GM12865 (cell line): Measurements from ENCODE around the gene TM4SF20.
A peak's percentile ranks its signal among the peaks of the same experiment; 100 is the strongest.
"Not testable (repeated sequence)": the region's sequence is repeated elsewhere in the genome, so short reads cannot be mapped to it uniquely, and the experiment has no call there.

Source experiments
- DNase-seq: peaks from one replicate; pipeline ENCODE4 v3.0.0; 2010; ENCODE audit warnings: low read depth
- H3K4me3 ChIP-seq: 2 replicates; pipeline ENCODE4 v1.5.1; 2011; ENCODE audit warnings: mild to moderate bottlenecking, low read depth, low read length, control low read depth
- CTCF ChIP-seq: IDR thresholded peaks from 2 replicates; pipeline ENCODE4 v1.5.1; 2011; ENCODE audit warnings: low read length, control low read depth, low read depth, inconsistent platforms; ENCODE audit not compliant: insufficient read depth; ENCODE audit errors: missing control alignments

The TM4SF20 gene

GRCh38 chr2:227368574-227368973 is 10.5 kb downstream of the TM4SF20 start:
- no peak for DNase-seq
- no peak for TF ChIP-seq CTCF
- H3K4me3 ChIP-seq, result no peak overlapping the region

GRCh38 chr2:227367427-227367795 is 11.7 kb downstream of the TM4SF20 start:
- DNase-seq, result no peak
- H3K4me3 ChIP-seq, result no peak overlapping the region
- no peak for TF ChIP-seq CTCF

- no peak for DNase-seq
- no peak overlapping the region for H3K4me3 ChIP-seq
- no peak for TF ChIP-seq CTCF
These were observed 12.2 kb downstream of the TM4SF20 start for GRCh38 chr2:227366769-227367426.

- no peak overlapping the region for H3K4me3 ChIP-seq
- no peak for TF ChIP-seq CTCF
- no peak for DNase-seq
These were observed 13.3 kb downstream of the TM4SF20 start for GRCh38 chr2:227365833-227366232.

- not testable (repeated sequence) for DNase-seq
These were observed 14.4 kb downstream of the TM4SF20 start for GRCh38 chr2:227364585-227365263.

GRCh38 chr2:227363756-227364155 is 15.3 kb downstream of the TM4SF20 start:
- TF ChIP-seq CTCF, result peak; percentile 21
- H3K4me3 ChIP-seq, result no peak overlapping the region
- peak; percentile 17 for DNase-seq

More at GRCh38 chr2:227364585-227365263, 14.4 kb downstream of the TM4SF20 start:
- not testable (repeated sequence) for H3K4me3 ChIP-seq

GRCh38 chr2:227360351-227360750 is 18.8 kb downstream of the TM4SF20 start:
- H3K4me3 ChIP-seq, result no peak overlapping the region
- no peak for TF ChIP-seq CTCF
- no peak for DNase-seq
